H1 (cell line): ENCODE data around the gene ERLIN1. TPM values are rescaled to one million over a fixed set of nuclear protein-coding genes. Genes with fewer than 3 reads are reported as not detected.

Experiments used
- GTF2F1 ChIP-seq: IDR thresholded peaks from 2 replicates; pipeline ENCODE4 v1.6.1; 2012; ENCODE audit warnings: low read depth, low read length, improper control_type of control experiment, borderline replicate concordance
- polyA plus RNA-seq, 7 experiments: library from polyadenylated mRNA; depleted of rRNA in 3 of 7; stranded (reverse) in 5 of 7; unstranded in 2 of 7; fragments of >200 nt in 5 of 7; fragments of 200-250 nt in 2 of 7; gene quantifications; 1 replicate in 5 of 7; 2 replicates in 1 of 7; 4 replicates in 1 of 7; pipeline versions ENCODE4 v1.2.1 to v1.2.3, GENCODE V29; 2011 to 2013; ENCODE audit warnings: missing spikeins in 2 of 7, mixed read lengths in 2 of 7
- total RNA-seq: library from RNA; stranded (reverse); fragmentation: NEBNext Ultra II Directional; extraction: Animal tissue kit (Norgen Biotek cat#: 25700); gene quantifications from 2 replicates; pipeline ENCODE4 v1.2.1, GENCODE V29; 2021

ERLIN1 gene
- total and polyA plus RNA-seq, 2 of the 8 experiments (the other 6 are each of a cell fraction or from before 2014, with no cell fraction given), result 16.5 to 32.0 TPM

- TF ChIP-seq GTF2F1, result no peak
These were observed 18.1 kb downstream of the ERLIN1 start (continued) for GRCh38 chr10:100167553-100168312.
